HEK293T (cell line): ENCODE results near the gene UGCG.

Experiments used
- BHLHE40 ChIP-seq: fragments of 450-650 bp; IDR thresholded peaks from 2 replicates; pipeline ENCODE4 v1.6.1; 2016; ENCODE audit warnings: mild to moderate bottlenecking, moderate library complexity, borderline replicate concordance
- CTBP1 ChIP-seq: fragments of 450-650 bp; IDR thresholded peaks from 2 replicates; pipeline ENCODE4 v1.6.1; 2016; ENCODE audit warnings: borderline replicate concordance
- FOXK2 ChIP-seq: fragments of 450-650 bp; IDR thresholded peaks from 2 replicates; pipeline ENCODE4 v1.6.1; 2016; ENCODE audit warnings: mild to moderate bottlenecking
- HDGF ChIP-seq: fragments of 450-650 bp; IDR thresholded peaks from 2 replicates; pipeline ENCODE4 v1.6.1; 2017; ENCODE audit warnings: antibody characterized with exemption, borderline replicate concordance
- LEF1 ChIP-seq: fragments of 450-650 bp; IDR thresholded peaks from 2 replicates; pipeline ENCODE4 v1.6.1; 2017; ENCODE audit warnings: mild to moderate bottlenecking, borderline replicate concordance

DNA sequence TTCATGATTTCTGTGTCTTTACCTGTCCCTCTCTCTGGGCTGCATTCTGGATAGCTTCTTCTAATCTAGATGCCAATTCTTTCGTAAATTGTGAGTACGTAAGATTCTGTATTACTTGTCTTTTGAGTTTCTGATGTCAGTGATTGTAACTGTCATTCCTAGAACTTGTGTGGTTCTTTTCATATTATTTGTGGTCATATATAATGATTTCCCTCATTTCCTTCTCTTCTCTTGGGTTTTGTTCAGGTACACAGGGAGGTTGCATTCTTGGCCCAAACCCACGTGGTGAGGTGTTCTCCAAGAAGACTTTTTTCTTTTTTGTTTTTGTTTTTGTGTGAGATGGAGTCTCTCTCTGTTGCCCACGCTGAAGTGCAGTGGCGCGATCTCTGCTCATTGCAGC is 13.8 kb downstream of the UGCG start:
- TF ChIP-seq HDGF (no peak), BHLHE40 (no peak), CTBP1 (no peak), LEF1 (no peak), FOXK2 (no peak)
